AG09319 (cell line): Measurements from ENCODE around the gene VCAM1.

Experiments used
- DNase-seq: peaks from one replicate; pipeline ENCODE4 v3.0.0-alpha.2; 2010; ENCODE audit warnings: low read depth; ENCODE audit errors: extremely low read depth
- TF ChIP-seq, protein P1 (sequence below): IDR thresholded peaks from 2 replicates; pipeline ENCODE4 v1.5.1; 2011; ENCODE audit warnings: low read depth, mild to moderate bottlenecking, inconsistent platforms, low read length, moderate library complexity

The VCAM1 gene

GRCh38 chr1:100760511-100760910, 41.0 kb downstream of the VCAM1 start:
- TF ChIP-seq, protein P1, sequence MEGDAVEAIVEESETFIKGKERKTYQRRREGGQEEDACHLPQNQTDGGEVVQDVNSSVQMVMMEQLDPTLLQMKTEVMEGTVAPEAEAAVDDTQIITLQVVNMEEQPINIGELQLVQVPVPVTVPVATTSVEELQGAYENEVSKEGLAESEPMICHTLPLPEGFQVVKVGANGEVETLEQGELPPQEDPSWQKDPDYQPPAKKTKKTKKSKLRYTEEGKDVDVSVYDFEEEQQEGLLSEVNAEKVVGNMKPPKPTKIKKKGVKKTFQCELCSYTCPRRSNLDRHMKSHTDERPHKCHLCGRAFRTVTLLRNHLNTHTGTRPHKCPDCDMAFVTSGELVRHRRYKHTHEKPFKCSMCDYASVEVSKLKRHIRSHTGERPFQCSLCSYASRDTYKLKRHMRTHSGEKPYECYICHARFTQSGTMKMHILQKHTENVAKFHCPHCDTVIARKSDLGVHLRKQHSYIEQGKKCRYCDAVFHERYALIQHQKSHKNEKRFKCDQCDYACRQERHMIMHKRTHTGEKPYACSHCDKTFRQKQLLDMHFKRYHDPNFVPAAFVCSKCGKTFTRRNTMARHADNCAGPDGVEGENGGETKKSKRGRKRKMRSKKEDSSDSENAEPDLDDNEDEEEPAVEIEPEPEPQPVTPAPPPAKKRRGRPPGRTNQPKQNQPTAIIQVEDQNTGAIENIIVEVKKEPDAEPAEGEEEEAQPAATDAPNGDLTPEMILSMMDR = no peak
- no peak for DNase-seq

DNA sequence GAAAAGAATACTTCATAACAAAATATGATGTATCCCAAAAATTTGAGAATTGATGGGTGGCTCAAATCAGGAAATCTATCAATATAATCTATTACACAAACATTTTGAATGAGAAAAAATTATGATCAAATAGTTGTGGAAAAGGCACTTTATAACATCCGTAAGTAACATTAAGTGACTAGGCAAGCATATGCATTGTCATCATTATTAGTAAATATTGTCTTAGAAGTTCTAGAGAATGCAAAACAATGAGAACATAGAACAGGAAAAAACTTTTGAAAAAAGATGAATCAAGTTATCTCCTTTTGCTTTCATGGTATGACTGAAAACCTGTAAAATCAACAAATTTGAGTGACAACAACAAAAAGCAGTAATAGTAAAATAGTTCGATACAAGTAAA, 42.9 kb downstream of the VCAM1 start:
- no peak for DNase-seq

DNA sequence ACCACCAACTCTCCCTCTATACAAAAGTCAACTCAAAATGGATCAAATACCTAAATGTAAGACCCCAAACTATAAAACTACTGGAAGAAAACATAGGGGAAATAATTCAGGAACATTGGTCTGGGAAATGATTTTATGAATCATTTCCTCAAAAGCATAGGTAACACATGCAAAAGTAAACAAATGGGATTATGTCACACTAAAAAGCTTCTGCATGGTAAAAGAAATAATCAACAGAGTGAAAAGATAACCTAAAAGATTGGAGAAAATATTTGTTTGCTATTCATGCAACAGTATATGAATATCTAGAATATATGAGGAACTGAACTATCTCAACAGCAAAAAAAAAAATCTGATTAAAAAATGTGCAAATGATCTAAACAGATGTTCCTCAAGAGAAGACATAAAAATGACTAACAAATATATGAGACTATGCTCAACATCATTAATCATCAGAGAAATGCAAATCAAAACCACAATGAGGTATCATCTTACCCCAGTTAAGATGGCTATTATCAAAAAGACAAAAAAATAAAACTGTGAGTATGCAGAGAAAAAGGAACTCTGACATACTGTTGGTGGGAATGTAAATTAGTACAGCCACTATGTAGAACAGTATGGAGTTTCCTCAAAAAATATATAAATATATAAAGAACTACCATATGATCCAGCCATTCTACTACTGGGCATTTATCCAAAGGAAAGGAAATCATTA, 47.8 kb downstream of the VCAM1 start:
- TF ChIP-seq, protein P1 = no peak
- DNase-seq = no peak

More for the DNA sequence above, 42.9 kb downstream of the VCAM1 start:
- TF ChIP-seq, protein P1 = no peak

- no peak for DNase-seq
Measured at GRCh38 chr1:100769323-100769722, 49.8 kb downstream of the VCAM1 start.

DNA sequence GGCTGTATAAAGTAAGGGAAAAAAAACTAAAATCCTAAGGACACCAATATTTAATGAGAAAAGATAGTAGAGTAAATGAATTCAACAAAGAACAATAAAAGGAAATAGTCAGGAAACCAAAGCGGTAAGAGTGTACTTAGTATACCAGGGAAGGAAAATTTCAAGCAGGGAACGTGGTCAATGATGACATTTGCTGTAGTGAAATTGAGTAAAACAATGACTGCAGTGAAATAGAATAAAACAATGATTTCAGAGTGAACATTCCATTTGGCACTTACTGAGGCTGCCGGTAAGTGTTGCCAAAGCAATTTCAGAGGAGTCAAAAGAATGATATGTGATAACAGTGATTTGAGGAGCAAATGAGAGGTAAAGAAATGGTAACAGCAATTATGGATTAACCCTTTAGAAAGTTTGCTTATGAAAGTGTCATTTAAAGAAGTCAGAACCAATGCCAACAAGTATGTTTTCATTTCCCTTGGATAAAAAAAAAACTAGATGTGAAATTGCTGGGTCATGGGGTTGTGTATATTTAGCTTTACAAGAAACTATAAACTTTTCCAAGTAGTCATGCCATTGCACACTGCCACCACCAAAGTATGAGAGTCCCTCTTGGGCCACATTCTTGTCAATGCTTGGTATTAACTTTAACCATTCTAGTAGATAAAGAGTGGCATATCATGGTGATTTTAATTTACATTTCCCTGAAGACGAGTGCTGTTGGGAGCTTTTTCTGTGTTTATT, 50.5 kb downstream of the VCAM1 start:
- TF ChIP-seq, protein P1 = no peak
- no peak for DNase-seq

More at GRCh38 chr1:100769323-100769722, 49.8 kb downstream of the VCAM1 start:
- TF ChIP-seq, protein P1 = no peak

- no peak for DNase-seq
- TF ChIP-seq, protein P1 = no peak
Measured at GRCh38 chr1:100773444-100773843, 53.9 kb downstream of the VCAM1 start.

- TF ChIP-seq, protein P1 = no peak
- DNase-seq = no peak
Measured at GRCh38 chr1:100774370-100774769, 54.8 kb downstream of the VCAM1 start.
